Smooth muscle cell of the brain vasculature (primary cell): ENCODE measurements around the gene IBA57.

Experiments used
- DNase-seq: peaks from one replicate; pipeline ENCODE4 v3.0.0-alpha.2; 2012; ENCODE audit warnings: low read depth, low spot score

The IBA57 gene

DNA sequence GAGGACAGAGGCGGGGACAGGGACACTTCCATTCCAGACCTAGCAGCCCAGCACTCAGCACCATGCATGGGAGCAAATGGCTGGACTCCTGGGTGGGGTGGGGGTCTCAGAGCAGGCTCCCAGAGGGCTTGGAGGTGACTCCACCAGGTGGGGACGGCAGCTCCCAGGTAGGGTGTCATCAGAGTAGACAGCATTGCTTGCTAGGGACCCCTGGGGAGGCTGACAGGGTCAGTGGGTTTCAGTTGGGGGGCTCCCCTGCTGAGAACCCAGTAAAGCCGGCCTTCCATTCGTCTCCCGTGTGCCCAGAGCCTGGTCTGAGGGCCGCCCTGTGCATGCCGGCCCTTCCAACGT lies 20.6 kb upstream of the IBA57 start:
- DNase-seq = no peak

DNA sequence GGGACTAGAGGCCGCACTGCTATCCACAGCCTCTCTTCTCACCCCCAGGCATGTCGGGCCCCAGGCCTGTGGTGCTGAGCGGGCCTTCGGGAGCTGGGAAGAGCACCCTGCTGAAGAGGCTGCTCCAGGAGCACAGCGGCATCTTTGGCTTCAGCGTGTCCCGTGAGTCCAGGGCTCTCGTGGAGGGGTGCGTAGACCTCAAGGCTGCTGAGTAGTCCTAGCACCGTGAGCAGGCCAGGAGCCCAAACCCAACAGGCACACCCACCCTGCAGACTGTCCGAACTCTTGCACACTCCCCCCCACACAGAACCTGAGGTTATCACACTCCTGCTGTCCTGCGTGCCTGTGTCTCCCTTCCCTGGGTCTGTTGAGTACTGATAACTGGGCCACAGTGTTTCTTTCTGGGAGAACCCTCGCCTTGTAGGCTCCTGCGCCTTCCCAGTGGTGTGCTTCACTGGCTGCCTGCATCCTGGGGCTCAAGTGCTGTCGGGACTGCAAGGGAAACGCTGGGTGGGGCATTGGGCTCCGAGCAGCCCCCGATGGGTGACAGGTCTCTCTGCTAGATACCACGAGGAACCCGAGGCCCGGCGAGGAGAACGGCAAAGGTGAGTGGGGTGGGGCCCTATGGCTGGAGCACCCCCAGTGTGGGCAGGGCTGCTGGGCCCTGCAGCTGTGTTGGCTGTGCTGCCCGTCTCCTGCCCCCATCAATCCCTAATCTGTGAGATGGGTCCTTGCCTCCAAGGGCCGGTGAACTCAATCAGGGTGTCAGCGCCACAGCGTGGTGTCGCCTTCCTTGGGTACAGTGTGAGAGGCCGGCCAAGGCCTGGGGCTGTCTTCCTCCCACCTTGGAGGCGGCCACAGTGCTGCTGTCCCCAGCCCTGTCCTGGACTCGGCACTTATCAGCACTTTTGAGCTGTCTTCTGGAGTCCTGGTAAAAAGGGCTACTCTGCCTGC lies 19.9 kb upstream of the IBA57 start:
- DNase-seq = no peak

DNA sequence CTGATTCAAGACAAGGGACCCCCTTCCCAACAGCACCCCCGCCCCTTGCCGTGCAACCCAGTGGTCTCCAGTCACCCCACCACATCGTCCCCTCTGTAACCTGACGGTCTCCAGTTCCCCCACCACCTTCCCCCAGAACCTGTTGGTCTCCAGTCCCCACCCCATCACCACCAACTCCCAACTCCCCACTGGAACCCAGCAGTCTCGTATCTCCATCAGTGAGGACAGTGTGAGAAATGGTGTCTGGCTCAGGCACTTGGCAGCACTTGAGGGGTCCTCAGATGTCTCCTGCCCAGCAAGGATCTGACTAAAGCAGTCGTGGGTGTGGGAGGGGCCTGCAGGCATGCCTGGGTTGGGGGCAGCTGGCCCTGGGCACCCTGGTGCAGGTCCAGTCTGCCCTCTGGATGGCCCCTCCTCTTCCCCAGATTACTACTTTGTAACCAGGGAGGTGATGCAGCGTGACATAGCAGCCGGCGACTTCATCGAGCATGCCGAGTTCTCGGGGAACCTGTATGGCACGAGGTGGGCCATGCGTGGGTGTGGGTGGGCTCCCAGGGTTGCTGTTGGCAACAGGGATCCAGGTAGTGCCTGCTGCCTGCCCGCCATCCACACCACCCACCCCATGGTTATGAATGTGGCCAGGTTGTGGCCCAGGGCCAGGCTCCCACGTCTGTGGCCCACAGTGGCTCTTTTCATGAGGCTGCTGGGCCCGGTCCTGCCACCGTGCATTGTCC lies 19.0 kb upstream of the IBA57 start:
- no peak for DNase-seq

DNA sequence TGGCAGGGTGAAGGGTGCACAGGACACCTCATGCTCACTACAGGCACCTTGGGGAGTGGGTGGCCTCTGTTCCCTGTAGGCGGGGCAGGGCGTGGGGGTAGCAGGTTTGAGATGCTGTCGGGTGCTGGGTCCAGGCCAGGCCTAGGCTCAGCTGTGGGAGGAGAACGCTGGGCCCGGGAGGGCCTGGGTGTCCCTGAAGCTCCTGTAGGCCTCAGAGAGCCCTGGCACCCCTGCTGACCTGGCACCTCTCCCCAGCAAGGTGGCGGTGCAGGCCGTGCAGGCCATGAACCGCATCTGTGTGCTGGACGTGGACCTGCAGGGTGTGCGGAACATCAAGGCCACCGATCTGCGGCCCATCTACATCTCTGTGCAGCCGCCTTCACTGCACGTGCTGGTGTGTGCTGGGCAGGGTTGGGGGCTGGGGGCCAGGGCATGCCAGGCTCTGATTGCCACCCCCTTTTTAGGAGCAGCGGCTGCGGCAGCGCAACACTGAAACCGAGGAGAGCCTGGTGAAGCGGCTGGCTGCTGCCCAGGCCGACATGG lies 18.4 kb upstream of the IBA57 start:
- DNase-seq = no peak

DNA sequence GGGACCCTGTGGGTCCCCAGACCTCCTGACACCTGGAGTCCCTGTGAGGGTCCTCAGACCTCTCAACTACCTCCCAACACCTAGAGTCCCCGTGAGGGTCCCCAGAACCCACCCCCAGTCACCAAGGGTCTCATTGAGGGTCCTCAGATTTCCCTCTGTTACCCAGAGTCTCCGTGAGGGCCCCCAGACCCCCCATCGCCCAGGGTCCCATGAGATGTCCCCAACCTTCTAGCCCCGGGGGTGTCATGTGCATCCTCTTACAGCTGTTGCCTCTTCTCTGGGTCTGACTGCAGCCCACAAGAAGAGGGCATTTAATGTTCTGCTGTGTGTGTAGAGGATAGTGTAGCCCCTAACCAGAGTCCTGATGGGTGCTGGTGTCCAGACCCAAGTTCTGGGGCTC lies 17.8 kb upstream of the IBA57 start:
- no peak for DNase-seq

DNA sequence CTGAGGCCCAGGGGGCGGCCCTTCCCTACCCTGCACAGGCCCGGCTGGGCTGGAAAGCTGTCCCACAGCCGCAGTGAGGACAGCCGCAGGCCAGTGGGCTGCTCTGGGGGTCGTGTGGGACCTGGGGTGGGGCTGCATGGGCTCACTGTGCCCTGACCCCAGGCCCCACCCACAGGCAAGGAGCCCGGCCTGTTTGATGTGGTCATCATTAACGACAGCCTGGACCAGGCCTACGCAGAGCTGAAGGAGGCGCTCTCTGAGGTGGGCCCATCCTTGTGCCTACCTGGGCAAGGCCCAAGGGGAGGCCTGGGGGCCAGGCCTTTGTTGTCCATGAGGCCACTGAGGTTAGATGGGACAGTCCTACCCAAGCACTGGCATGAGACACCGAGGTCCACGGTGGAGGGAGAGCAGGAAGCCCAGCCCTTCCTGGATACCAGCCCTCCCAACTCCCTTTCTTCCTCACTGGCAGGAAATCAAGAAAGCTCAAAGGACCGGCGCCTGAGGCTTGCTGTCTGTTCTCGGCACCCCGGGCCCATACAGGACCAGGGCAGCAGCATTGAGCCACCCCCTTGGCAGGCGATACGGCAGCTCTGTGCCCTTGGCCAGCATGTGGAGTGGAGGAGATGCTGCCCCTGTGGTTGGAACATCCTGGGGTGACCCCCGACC lies 17.3 kb upstream of the IBA57 start:
- DNase-seq = no peak

DNA sequence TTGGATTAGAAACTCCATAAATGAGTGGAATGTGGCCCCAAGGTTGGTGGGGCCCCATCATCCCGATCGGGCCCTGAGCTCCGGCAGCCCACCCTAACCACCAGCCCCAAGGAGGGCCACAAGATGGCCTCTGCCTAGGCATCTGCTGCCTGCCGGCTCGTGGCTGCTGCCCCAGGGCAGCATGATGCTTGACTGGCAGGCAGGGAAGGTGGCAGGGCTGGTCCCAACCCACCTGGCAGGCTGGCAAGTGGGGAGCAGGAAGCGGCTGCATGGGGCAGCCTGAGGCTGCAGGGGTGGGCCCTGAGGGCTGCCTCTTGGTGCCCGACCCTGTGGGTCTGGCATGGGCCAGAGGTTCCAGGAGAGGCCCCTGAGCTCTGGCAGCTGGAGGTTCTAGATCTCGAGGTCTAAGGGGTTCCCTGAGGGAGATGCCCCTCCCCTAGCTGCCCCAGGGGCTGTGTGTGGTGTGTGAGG lies 16.6 kb upstream of the IBA57 start:
- no peak for DNase-seq

DNA sequence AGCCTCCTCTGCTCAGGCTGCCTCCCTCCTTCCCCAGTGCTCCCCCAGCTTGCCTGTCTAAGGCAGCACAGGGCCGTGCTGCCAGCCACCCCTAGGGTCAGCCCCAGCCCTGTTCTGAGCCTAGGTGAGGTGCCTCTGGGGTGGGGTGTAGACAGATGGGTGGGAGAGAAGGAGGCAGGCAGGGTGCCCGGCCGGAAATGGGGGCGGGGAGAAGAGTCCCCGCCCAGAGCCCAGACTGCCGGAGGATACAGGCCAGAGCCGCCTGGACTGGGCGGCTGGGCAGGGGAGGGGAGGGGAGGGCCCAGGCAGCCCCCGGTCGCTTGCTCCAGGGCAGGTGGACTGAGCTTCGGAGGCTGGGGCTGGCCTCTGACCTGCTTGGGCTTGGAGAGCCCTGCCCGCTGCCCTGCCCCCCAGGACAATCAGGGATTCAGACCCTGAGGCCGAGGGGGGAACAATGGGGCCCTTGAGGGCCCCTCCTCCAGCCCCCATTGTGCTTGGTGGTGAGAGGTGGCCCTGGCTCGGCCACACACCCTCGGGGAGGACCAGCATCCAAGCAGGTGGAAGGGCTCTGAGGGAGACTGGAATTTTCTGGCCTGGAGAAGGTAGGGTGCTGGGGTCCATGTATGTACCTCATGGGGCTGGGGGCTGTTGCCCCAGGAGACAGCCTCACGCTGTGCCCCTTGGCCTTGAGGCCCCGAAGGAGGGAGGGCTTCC lies 16.0 kb upstream of the IBA57 start, which contains the start of gene GJC2:
TSS of gene GJC2 (plus strand) at position 525 of the 714 bp plus-strand sequence. CDS start 7,829 bp downstream, outside the sequence.
- no peak for DNase-seq

DNA sequence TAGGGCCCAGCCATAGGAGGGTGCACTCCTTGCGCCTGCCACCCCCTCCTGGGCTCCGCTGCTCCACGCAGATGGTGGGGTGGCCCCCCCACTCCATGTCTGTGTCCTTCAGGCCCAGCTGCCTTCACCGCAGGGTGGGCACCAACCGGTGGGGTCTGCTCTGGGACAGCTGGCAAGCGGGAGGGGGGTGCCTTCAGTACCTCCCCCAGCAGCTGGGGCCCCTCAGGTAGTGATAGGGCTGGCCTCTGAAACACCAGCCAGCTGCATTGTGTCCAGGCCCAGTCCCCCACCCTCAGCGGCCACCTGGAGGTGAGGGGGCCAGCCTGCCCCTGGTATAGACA lies 15.5 kb upstream of the IBA57 start:
- no peak for DNase-seq

DNA sequence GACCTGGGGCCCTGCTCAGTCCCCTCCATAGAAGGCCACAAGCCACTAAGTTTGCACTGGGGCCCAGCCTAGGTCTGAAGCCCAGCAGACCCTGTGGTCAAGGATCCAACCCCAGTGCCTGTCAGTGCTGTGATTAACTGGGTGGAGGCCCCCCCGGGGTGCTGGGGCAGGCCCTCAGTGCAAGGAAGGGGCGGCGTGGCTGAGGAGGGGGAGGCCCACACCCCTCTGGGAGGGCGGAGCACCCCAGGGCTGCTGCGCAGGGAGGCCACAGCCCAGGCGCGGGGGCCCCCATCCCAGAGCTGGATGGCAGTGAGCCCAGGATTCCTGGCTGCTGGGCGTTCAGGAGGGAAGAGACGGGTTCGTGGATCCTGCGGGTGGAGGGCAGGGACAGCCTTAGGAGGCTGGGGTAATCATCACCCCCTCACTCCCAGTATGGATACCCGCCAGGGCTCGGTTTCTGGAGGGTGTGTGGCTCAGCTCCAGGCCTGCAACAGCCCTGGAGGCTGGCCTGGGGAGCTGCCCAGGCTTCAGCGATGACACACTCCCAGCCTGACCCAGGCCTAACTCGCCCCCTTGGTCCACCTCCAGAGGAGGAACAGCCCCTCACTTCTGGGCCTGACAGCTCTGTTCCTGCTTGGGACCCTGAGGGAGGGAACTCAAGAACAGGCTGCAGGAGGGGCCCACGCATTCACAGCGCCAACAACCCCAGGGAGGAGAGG lies 15.0 kb upstream of the IBA57 start:
- DNase-seq = no peak

DNA sequence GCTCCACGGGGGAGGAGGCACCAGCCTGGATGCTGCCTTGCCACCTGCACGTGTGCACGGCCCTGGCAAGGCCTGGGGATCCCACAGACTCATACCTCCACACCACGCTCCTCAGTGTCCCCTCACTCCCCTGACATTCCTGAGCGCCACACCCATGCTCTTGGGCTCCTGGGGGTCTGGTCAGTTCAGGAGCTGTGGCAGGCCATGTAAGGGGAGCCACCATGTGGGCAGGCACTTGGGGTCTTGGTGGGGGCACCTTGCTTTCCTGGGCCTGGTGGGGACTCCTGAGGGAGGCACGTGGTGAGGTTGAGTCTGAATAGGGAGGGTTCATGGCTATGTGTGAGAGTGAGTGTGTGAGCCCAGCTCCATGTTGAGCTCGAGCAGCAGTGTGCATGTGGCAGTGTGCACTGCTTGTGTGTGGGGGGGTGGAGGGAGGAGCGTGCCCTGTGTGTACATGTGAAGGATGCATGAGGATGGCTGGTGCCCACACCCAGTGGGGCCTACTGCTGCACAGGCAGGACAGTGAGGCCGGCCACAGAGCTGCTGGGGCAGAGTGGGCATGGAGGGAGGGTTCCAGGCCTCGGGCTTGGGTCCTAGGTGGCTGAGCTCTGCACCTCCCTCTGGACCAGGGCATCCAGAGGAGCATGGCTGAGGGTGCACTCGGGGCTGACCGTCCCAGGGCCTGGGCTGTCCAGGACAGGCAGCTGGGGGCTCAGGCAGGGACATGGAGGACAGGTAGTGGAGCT lies 14.3 kb upstream of the IBA57 start:
- no peak for DNase-seq

DNA sequence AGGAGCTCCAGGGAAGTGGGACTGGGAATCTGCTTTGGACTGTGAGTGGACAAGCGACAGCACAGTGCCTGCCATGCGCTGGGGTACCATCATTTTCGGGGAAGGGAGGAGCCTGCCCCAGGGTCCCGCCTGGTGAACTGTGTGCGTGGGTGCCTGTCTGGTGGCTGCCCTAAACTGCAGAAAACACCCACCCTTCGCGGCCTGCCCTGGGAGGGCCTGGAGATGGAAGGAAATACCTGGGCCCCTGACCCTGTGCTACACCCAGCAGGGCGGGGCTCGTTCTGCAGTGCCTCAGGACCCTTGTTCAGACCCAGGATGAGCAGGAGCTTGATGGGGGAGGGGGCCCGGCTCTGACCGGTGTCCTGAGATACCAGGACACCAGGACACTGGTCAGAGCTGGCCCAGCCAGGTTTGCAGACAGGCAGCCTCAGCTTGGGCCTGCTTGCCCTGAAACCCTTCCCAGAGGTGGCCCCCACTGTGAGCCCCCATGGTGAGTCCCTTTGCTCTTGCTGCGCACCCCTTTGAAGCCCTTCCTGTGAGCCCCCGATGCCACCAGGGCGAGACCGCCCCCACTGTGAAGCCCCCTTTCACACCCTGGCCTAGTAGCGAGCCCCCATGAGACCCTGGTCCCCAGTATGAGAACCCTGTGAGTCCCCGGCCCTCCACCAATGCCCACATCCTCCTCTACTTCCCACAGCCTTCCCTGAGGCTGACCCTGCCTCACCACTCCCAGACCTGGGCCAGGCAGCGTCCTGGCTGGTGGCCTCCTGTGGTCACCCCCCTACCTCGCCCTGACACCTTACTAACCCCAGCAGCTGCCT lies 13.3 kb upstream of the IBA57 start:
- DNase-seq = no peak

DNA sequence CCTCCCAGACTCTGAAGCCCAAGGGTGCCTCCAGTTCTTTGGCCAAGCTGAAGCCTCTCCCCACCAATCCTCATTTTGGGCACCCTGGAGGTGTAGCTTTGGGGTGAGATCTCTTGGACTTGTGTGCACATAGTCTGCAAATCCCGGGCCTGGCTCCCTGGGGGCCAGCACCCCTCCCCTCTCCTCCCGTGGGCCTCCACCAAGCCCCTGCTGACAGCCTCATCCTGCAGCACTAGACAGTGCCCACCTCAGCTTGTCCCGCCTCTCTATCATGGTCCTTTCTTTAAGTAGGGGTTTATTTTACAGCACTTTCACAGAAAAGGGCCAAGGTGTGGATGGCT lies 12.7 kb upstream of the IBA57 start:
- no peak for DNase-seq

DNA sequence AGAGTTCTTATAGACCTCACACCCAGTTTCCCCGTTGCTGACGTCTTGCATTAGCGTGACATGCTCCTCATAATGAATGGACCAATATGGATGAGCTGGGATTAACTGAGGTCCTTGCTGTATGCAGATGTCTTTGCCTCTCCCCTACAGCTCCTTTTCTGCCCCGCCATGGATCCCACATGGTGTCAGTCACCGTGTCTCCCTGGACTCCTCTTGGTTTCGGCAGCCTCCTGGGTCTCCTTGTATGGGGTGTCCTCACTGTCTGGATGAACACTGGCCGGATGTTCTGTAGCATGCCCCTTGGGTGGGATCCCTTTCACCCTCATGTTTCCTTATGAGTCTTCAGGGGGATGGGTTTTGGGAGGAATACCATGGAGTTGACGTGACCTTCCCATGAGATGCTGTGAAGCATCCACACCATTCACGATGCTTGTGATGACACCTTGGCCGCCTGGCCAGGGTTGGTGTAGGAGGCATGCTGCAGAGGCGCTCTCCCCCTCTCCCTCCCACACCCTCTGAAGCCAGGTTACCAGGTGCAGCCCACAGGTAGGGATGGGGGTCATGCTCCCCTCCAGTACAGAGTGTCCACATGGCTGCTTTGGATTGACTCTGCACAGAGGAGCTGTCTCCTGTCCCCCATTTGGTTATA lies 11.5 kb upstream of the IBA57 start:
- DNase-seq = no peak

DNA sequence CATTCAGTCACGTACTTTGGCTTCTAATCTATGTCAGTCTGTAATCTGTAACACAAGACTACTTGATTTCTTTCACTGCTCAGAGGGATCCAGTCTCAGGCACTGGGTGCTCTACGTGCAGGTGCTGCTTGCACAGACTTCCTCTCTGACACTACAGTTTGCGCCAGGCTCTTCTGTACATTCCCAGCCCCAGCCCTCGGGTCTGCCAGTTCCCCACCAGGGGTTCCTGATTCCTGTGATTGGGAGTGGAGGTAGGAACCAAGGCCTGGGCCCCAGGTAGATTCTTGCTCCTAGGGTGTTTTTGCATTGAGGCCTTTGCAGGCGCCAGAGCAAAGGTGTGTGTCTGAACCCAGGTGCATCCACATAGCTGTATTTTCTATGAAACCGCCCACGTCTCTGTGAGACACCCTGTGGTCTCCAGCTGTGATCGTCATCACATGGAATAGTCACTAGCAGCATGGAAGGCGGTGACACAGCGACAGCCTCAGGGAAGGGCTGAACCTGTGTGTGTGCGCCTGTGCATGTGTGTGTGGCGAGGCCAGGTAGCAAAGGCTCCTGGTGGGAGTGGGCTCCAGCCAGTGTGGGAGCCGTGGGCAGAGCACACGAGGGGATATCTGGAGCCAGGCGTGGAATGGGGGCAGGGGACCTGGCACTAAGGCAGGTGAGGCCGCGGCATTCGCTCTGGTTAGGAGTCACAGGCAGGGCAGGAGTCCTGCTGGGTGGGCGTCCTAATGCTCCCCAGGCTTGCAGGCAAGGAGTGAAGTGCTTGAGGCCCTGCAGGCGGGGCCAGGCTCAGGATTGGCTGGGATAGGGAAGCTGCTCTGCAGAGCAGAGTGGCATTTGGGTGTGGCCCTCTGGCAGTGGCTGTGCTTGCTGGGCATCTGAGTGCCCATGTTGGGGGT lies 10.7 kb upstream of the IBA57 start:
- no peak for DNase-seq

DNA sequence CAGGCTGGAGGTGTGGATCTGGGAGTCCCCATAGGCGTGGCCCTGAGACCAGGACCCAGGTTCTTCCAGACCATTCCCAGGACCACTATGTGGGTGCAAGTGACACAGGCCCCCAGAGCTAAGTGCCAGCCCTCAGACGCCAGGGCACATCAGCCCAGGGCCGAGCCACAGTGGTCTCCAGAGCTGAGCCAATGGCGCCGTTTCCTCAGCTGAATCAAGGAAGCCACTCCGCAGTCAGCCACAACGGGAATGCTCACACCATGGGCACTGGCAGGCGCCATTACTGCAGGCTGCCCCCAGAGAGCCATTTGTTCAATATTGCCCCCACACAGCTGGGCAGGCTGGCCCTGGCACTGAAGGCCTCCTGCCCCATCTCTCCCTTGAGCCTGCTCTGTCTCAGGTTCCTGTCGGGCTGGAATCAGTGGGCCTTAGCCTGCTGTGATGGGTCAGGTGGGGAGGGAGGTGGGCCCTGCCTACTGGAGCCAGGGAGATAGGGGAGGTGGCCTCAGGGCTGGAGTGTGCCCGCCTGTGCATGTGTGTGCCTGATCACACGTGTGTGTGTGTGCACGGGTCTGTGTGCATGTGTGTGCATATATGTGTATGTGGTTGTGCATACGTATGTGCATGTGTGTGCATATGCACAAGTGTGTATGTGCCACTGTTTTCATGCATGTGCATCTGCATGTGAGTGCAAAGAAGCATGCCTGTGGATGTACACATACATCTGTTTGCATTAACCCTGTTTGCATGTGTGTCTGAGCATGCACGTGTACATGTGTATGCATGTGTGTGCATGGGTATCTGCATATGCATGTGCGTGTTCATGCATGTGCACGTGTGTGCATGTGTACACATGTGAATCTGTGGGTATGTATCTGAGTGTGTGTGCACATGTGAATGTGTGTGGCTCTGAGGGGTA lies 9.7 kb upstream of the IBA57 start:
- no peak for DNase-seq

DNA sequence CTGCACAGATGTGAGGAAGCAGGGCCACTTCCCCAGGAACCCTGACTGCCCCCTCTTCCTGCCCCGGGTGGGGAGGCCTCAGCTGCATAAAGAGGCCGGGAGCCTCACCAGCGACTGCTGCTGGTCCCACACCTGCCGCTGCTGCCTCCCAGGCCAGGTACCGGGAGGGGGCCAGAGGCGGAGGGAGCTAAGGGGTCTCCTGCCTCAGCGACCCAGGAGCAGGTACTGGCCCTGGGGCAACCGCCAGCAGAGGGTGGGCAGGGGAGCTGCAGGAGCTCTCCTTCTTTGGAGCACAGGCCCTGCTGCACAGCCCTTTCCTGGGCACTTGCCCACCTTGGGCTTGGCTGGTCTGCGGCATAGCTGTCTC lies 9.1 kb upstream of the IBA57 start:
- DNase-seq = no peak
